ENCODE measurements around the gene PPP2R5C. TPM values are rescaled to one million over a fixed set of nuclear protein-coding genes. Genes with fewer than 3 reads are reported as not detected.

Gene PPP2R5C
- total RNA-seq, 1 experiment from 2014 or later, result 96.1 TPM

GRCh38 chr14:101853455-101854018, 92.0 kb downstream of the PPP2R5C start:
- Histone ChIP-seq H3K79me2 (ENCODE audit: low read length) (peaks cover 67% of the 10 kb centered on the region), H3K27ac (ENCODE audit: low read length) (no peak overlapping the region), H3F3A (ENCODE audit: low read length, unreplicated experiment) (no peaks in the 10 kb centered on the region), H3K4me3 (ENCODE audit: low read length) (no peak overlapping the region), H3K27me3 (ENCODE audit: low read length) (no peaks in the 10 kb centered on the region), H3K4me2 (ENCODE audit: low read length) (no peak overlapping the region), H3K36me3 (ENCODE audit: low read depth, low read length) (peaks cover 3% of the 10 kb centered on the region; the same call in 1 of the 2 replicates), H4K20me1 (ENCODE audit: low read length) (peaks cover 4% of the 10 kb centered on the region; the same call in 1 of the 2 replicates), H3K9me3 (ENCODE audit: low read length) (no peaks in the 10 kb centered on the region), H3K9me2 (replicated peaks; ENCODE audit: low read length) (no peaks in the 10 kb centered on the region), H3K9ac (ENCODE audit: low read length) (no peak overlapping the region), H3K4me1 (ENCODE audit: insufficient read depth, low read length) (no peaks in the 10 kb centered on the region), H2AFZ (ENCODE audit: low read length) (no peak overlapping the region)
- TF ChIP-seq CTCF (conservative IDR thresholded peaks at IDR 0.05; ENCODE audit: low read depth, low read length) (no peak), EZH2 (IDR thresholded peaks at IDR 0.05; ENCODE audit: low read length, unreplicated experiment) (no peak), EZH2phosphoT487 (IDR thresholded peaks at IDR 0.05; ENCODE audit: borderline replicate concordance, low read length) (no peak)
- ChIA-PET CTCF (no interaction called here), POLR2A (ENCODE audit: unreplicated experiment) (no interaction called here)
- ATAC-seq (no peak), DNase-seq (no peak)
- no TSS peak for BruUV-seq (replicated peaks)
- intact Hi-C loops (cut with micrococcal nuclease), result no loop called here

GRCh38 chr14:101854366-101854765, 92.9 kb downstream of the PPP2R5C start:
- POLR2A ChIA-PET (ENCODE audit: unreplicated experiment), result no interaction called here
- Histone ChIP-seq H3F3A (ENCODE audit: low read length, unreplicated experiment) (no peaks in the 10 kb centered on the region), H3K79me2 (ENCODE audit: low read length) (peaks cover 59% of the 10 kb centered on the region), H3K9me2 (replicated peaks; ENCODE audit: low read length) (no peaks in the 10 kb centered on the region), H2AFZ (ENCODE audit: low read length) (no peak overlapping the region), H3K4me3 (ENCODE audit: low read length) (no peak overlapping the region), H3K4me2 (ENCODE audit: low read length) (no peak overlapping the region), H3K27me3 (ENCODE audit: low read length) (no peaks in the 10 kb centered on the region), H3K4me1 (ENCODE audit: insufficient read depth, low read length) (no peaks in the 10 kb centered on the region), H3K9ac (ENCODE audit: low read length) (no peak overlapping the region), H3K9me3 (ENCODE audit: low read length) (no peaks in the 10 kb centered on the region), H4K20me1 (ENCODE audit: low read length) (peaks cover 4% of the 10 kb centered on the region; the same call in 1 of the 2 replicates), H3K36me3 (ENCODE audit: low read depth, low read length) (peaks cover 3% of the 10 kb centered on the region; the same call in 1 of the 2 replicates), H3K27ac (ENCODE audit: low read length) (no peak overlapping the region)
- CTCF ChIA-PET, result no interaction called here
- ATAC-seq (0 out of 2 replicates have a peak, but pooled peaks have one; percentile 31), DNase-seq (no peak)
- intact Hi-C loops (cut with micrococcal nuclease), result no loop called here
- BruUV-seq (replicated peaks), result no TSS peak
- no peak for TF ChIP-seq CTCF (conservative IDR thresholded peaks at IDR 0.05; ENCODE audit: low read depth, low read length)
- no peak for TF ChIP-seq EZH2phosphoT487 (IDR thresholded peaks at IDR 0.05; ENCODE audit: borderline replicate concordance, low read length)
- no peak for TF ChIP-seq EZH2 (IDR thresholded peaks at IDR 0.05; ENCODE audit: low read length, unreplicated experiment)

- Histone ChIP-seq H3K79me2 (ENCODE audit: low read length) (peaks cover 50% of the 10 kb centered on the region), H3K4me1 (ENCODE audit: insufficient read depth, low read length) (no peaks in the 10 kb centered on the region), H4K20me1 (ENCODE audit: low read length) (peaks cover 4% of the 10 kb centered on the region; the same call in 1 of the 2 replicates), H3F3A (ENCODE audit: low read length, unreplicated experiment) (no peaks in the 10 kb centered on the region), H3K9me2 (replicated peaks; ENCODE audit: low read length) (no peaks in the 10 kb centered on the region), H3K4me3 (ENCODE audit: low read length) (no peak overlapping the region), H3K9me3 (ENCODE audit: low read length) (no peaks in the 10 kb centered on the region), H3K27me3 (ENCODE audit: low read length) (no peaks in the 10 kb centered on the region), H2AFZ (ENCODE audit: low read length) (no peak overlapping the region), H3K4me2 (ENCODE audit: low read length) (no peak overlapping the region), H3K27ac (ENCODE audit: low read length) (no peak overlapping the region), H3K9ac (ENCODE audit: low read length) (no peak overlapping the region), H3K36me3 (ENCODE audit: low read depth, low read length) (peaks cover 7% of the 10 kb centered on the region; the same call in 1 of the 2 replicates)
- DNase-seq (no peak), ATAC-seq (no peak)
- intact Hi-C loops (cut with micrococcal nuclease), result no loop called here
- POLR2A ChIA-PET (ENCODE audit: unreplicated experiment), result no interaction called here
- no peak for TF ChIP-seq EZH2 (IDR thresholded peaks at IDR 0.05; ENCODE audit: low read length, unreplicated experiment)
- no peak for TF ChIP-seq EZH2phosphoT487 (IDR thresholded peaks at IDR 0.05; ENCODE audit: borderline replicate concordance, low read length)
- TF ChIP-seq CTCF (conservative IDR thresholded peaks at IDR 0.05; ENCODE audit: low read depth, low read length), result no peak
- CTCF ChIA-PET, result no interaction called here
- no TSS peak for BruUV-seq (replicated peaks)
Measured at GRCh38 chr14:101855958-101856357, 94.4 kb downstream of the PPP2R5C start.
